Cardiac septum (tissue), 1 donor: ENCODE results near the gene OPN5. TPM values are rescaled to one million over a fixed set of nuclear protein-coding genes. Genes with fewer than 3 reads are reported as not detected.

Experiments
- DNase-seq: peaks from one replicate; pipeline ENCODE4 v3.0.0-alpha.2; 2020; ENCODE audit warnings: low spot score
- intact Hi-C: fragments of 100-400 bp; cut with DNase I; formaldehyde crosslinking; loops from one replicate; pipeline ENCODE4 v1.14.0; 2022
- total RNA-seq: library from RNA; stranded (reverse); fragmentation: NEBNext Ultra II Directional; extraction: Animal tissue kit (Norgen Biotek cat#: 25700); gene quantifications from one replicate; pipeline ENCODE4 v1.2.1, GENCODE V29; 2021
- donor health status: DM: no; HTN: no; CAD: no.

Gene OPN5
- total RNA-seq, 1 donor from 2014 or later, result not detected

DNA sequence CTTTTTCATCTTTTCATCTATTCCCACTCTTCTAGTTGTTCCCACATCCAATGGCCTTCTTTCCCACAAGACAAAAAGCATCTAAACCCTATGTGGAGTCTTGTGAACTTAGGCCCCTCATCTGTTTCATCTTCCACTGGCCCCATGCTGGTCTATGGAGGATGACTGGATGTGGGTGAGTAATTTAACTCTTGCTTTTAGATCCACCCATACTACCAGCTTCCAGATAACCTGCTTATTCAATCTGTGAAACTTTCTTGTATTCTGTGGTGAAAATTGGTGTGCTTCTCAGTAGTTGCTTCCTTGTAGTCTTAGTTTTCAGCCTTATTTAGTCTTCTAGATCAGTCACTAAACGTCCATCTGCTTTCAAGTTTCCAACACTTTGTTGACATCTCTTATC, 64.9 kb downstream of the OPN5 start:
- intact Hi-C loops, result no loop called here
- no peak for DNase-seq

- intact Hi-C loops, result no loop called here
- no peak for DNase-seq
Observed at GRCh38 chr6:47851091-47851490, 69.3 kb downstream of the OPN5 start.

- no peak for DNase-seq
- intact Hi-C loops, result no loop called here
Observed at GRCh38 chr6:47852727-47853126, 70.9 kb downstream of the OPN5 start.

DNA sequence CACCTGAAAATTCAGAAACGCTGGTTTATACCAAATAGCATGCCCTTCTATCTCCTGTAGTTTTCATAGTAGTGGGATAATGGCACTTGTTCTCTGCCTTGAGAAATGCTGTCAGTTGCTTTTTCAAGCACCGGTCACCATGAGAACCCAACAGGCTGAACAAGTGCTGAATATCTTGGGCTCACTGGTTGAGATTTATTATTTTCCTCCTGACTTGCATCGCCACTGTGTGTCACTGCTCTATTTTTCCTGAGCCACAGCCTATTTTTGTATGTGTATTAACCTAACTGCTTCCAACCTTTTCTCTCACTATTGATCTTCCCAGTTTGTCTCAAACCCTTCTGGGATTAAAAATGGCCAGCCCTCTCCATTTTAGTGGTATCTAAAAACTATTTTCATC, 71.9 kb downstream of the OPN5 start:
- intact Hi-C loops, result no loop called here
- no peak for DNase-seq

DNA sequence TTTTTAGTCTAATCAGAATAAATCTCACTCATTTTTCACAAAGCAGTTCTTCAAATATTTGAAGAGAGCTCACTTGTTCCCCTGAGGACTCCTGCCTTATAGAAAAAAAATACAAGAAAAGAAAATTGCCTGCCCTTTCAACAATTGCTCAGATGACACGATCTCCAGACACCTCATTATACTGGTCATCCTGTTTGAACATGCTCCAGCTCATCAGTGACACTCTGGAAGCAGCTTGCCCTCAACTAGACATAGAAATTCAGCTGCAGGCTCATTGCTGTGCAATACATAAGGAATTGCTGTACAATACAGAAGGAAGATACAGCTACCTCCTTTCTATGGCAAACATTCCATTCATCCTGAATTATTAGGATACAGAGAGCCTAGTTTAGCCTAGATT, 73.1 kb downstream of the OPN5 start:
- intact Hi-C loops, result no loop called here
- DNase-seq, result no peak

DNA sequence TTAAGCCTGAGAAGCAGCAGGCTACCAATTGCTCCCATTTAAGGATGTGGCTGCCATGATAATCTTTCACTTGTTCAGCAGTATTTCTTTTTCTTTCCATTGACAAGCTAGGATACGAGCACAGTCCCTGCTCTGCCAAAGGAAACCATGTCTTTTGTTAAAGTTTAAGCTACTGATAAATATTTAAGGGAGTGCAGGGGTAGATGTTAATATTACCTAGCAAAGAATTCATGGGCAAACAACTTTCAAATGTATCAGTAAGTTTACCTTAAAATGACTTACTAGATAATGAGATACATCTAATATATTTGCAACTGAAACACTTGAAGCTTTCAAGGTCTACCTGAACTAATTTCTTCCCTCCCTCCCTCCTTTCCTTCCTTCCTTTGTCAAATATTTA, 77.3 kb downstream of the OPN5 start:
- intact Hi-C loops, result no loop called here
- no peak for DNase-seq

DNA sequence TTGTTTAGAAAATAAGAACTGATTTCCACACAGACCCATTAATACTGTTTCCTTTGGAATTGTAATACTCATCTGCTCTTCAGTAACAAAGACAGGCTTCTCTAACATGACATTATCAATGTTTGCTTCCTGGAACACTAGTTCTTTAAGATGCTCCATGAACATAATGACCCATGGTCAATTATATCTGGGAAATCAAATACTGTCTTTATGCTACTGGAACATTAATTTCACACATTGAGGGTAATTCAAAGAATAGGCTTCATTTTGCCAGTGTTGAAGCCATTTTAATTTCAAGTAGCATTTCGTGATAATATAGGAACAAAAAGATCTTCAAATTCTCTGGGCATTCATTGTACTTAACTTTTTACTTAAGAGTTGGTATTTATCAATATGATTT, 80.9 kb downstream of the OPN5 start:
- intact Hi-C loops, result no loop called here
- no peak for DNase-seq

- intact Hi-C loops, result no loop called here
- no peak for DNase-seq
Observed at GRCh38 chr6:47865206-47865605, 83.4 kb downstream of the OPN5 start.

DNA sequence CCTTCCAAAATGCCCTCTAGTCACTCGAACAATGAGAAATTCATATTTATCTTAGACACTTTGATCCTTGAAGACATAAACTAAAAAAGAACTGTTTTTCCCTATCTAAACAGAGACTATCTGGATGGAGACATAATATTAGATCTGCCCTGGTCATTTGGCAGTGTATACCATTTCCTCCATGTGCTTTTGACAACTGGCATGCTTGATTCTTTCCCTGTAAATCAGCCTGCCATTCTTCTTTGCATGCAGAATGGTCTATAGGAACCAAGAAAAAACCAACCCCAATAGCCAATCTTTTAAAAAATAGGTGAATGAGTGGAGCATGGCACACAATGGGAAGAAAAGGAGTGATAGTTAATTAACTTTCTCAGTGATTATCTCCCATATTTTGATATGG, 93.8 kb downstream of the OPN5 start:
- no peak for DNase-seq
- intact Hi-C loops, result no loop called here

Other genes starting within 250 kb of the OPN5 start
- not detected for gene ADGRF4, start 83.5 kb upstream of the OPN5 start, total RNA-seq